Stomach (tissue), 4 donors: Measurements from ENCODE around the gene SRCIN1.
"Not testable (repeated sequence)": the region's sequence is repeated elsewhere in the genome, so short reads cannot be mapped to it uniquely, and the experiment has no call there.

Source experiments
- CTCF ChIP-seq, 7 experiments: fragments of 450-650 bp in 4 of 7; fragments of 200-600 bp in 3 of 7; sonication (generic) in 3 of 7; IDR thresholded peaks; one replicate each; pipeline ENCODE4 v1.5.1; 2016 to 2019; ENCODE audit warnings: antibody characterized with exemption in 7 of 7, control low read depth in 2 of 7, mild to moderate bottlenecking in 1 of 7
- EP300 ChIP-seq: sonication (generic); formaldehyde crosslinking; IDR thresholded peaks from one replicate; pipeline ENCODE4 v1.6.1; 2017; ENCODE audit warnings: antibody characterized with exemption
- POLR2A ChIP-seq, 4 donors: fragments of 450-650 bp; IDR thresholded peaks; one replicate each; pipeline ENCODE4 v1.6.1; 2016; ENCODE audit warnings: antibody characterized with exemption in 4 of 4, control low read depth in 2 of 4, mild to moderate bottlenecking in 1 of 4, moderate library complexity in 1 of 4
- POLR2AphosphoS5 ChIP-seq, 3 donors: sonication (generic); formaldehyde crosslinking; IDR thresholded peaks; one replicate each; pipeline ENCODE4 v1.6.1; 2016; ENCODE audit warnings: antibody characterized with exemption in 3 of 3

- TF ChIP-seq CTCF (IDR thresholded peaks at IDR 0.05); EP300; POLR2A (IDR thresholded peaks at IDR 0.05); POLR2AphosphoS5 (IDR thresholded peaks at IDR 0.05): not testable (repeated sequence)
These were observed 79.2 kb downstream of the SRCIN1 start for GRCh38 chr17:38526526-38526925.
